H1 (cell line): ENCODE measurements around the gene PTPRG. TPM values are rescaled to one million over a fixed set of nuclear protein-coding genes. Genes with fewer than 3 reads are reported as not detected.

Source experiments
- CTCF ChIA-PET: fragments of 300-600 bp; sonication (Branson Sonifier 250); formaldehyde crosslinking; loops from one replicate; lab custom pipeline; 2021; ENCODE audit not compliant: partially characterized antibody; lab: Charles Lee
- POLR2A ChIA-PET: fragments of 300-600 bp; sonication (Branson Sonifier 250); formaldehyde crosslinking; loops from one replicate; lab custom pipeline; 2021; ENCODE audit warnings: inconsistent platforms; ENCODE audit not compliant: partially characterized antibody; lab: Charles Lee
- DNase-seq, 2 experiments: peaks; one replicate each; pipeline versions ENCODE4 v3.0.0 to v3.0.0-alpha.2; 2010 to 2022; ENCODE audit warnings: low spot score in 2 of 2, low read depth in 1 of 2, mixed read lengths in 1 of 2
- FAIRE-seq: peaks from 2 replicates; lab custom pipeline; 2011; peaks lifted over from hg19 to GRCh38; lab: Jason Lieb, UNC
- H2AFZ ChIP-seq: 2 replicates; pipeline ENCODE4 v1.8.1; 2012; ENCODE audit warnings: low read length, inconsistent platforms
- H2AK5ac ChIP-seq: 2 replicates; pipeline ENCODE4 v1.6.1; 2013; ENCODE audit warnings: low read depth, low read length
- H2BK120ac ChIP-seq: replicated peaks from 2 replicates; pipeline ENCODE3; 2013; ENCODE audit warnings: low read depth, low read length, inconsistent platforms
- H2BK12ac ChIP-seq: 2 replicates; pipeline ENCODE4 v1.6.1; 2013; ENCODE audit warnings: low read depth, low read length
- H2BK15ac ChIP-seq: 2 replicates; pipeline ENCODE4 v1.6.1; 2013; ENCODE audit warnings: low read length
- H2BK20ac ChIP-seq: 2 replicates; pipeline ENCODE4 v1.6.1; 2013; ENCODE audit warnings: low read length
- H2BK5ac ChIP-seq: 2 replicates; pipeline ENCODE4 v1.6.1; 2013; ENCODE audit warnings: low read depth, low read length
- H3K14ac ChIP-seq: 2 replicates; pipeline ENCODE4 v1.6.1; 2013; ENCODE audit warnings: inconsistent platforms; ENCODE audit not compliant: insufficient read length
- H3K18ac ChIP-seq: 2 replicates; pipeline ENCODE4 v1.6.1; 2013; ENCODE audit warnings: low read length; ENCODE audit errors: extremely low read depth
- H3K23ac ChIP-seq: 2 replicates; pipeline ENCODE4 v1.6.1; 2013; ENCODE audit warnings: inconsistent platforms; ENCODE audit not compliant: insufficient read length
- H3K23me2 ChIP-seq: 2 replicates; pipeline ENCODE4 v1.6.1; 2013; ENCODE audit warnings: low read depth, low read length
- H3K27ac ChIP-seq: 2 replicates; pipeline ENCODE4 v1.6.1; 2011; ENCODE audit warnings: low read depth, low read length, inconsistent platforms
- H3K27me3 ChIP-seq, 4 experiments: replicated peaks in 1 of 4; 1 replicate in 1 of 4; 2 replicates in 3 of 4; pipeline versions ENCODE4 v1.6.1 to v1.8.1; 2011 to 2013; ENCODE audit warnings: low read length in 3 of 4, mild to moderate bottlenecking in 3 of 4, inconsistent platforms in 2 of 4, mixed read lengths in 2 of 4, moderate library complexity in 1 of 4; ENCODE audit not compliant: control insufficient read depth in 3 of 4, insufficient read depth in 3 of 4; ENCODE audit errors: extremely low read depth in 1 of 4
- H3K36me3 ChIP-seq, 4 experiments: 2 replicates each; pipeline versions ENCODE4 v1.6.1 to v1.8.1; 2011 to 2013; ENCODE audit warnings: mild to moderate bottlenecking in 4 of 4, low read length in 3 of 4, moderate library complexity in 2 of 4, control low read depth in 1 of 4, inconsistent platforms in 1 of 4; ENCODE audit not compliant: insufficient read depth in 4 of 4, control insufficient read depth in 2 of 4
- H3K4ac ChIP-seq: replicated peaks from 2 replicates; pipeline ENCODE3; 2013; ENCODE audit warnings: low read length, low read depth, mixed read lengths, inconsistent platforms; ENCODE audit not compliant: insufficient read length
- H3K4me1 ChIP-seq, 4 experiments: replicated peaks in 1 of 4; 1 replicate in 1 of 4; 2 replicates in 3 of 4; pipeline versions ENCODE4 v1.6.1 to v1.8.1; 2011 to 2013; ENCODE audit warnings: low read length in 3 of 4, inconsistent platforms in 2 of 4, mixed read lengths in 1 of 4; ENCODE audit not compliant: insufficient read depth in 4 of 4, control insufficient read depth in 3 of 4
- H3K4me2 ChIP-seq, 2 experiments: 2 replicates each; pipeline versions ENCODE4 v1.6.1 to v1.8.1; 2011 to 2013; ENCODE audit warnings: low read depth in 2 of 2, low read length in 2 of 2, control low read depth in 1 of 2, inconsistent platforms in 1 of 2, mild to moderate bottlenecking in 1 of 2; ENCODE audit not compliant: insufficient read depth in 1 of 2
- H3K4me3 ChIP-seq, 4 experiments: fragments of 200-600, 300-600 bp in 1 of 4; sonication (generic), shearing (Covaris generic), sonication (Bioruptor Twin) in 1 of 4; 2 replicates each; pipeline versions ENCODE4 v1.5.1 to v1.8.1; 2011 to 2016; ENCODE audit warnings: low read length in 4 of 4, low read depth in 3 of 4, control low read depth in 2 of 4, inconsistent platforms in 2 of 4, mild to moderate bottlenecking in 2 of 4, mixed read lengths in 1 of 4, moderate library complexity in 1 of 4; ENCODE audit not compliant: insufficient read depth in 2 of 4; ENCODE audit errors: extremely low read depth in 1 of 4
- H3K56ac ChIP-seq: replicated peaks from 2 replicates; pipeline ENCODE3; 2013; ENCODE audit warnings: low read depth, mild to moderate bottlenecking, mixed read lengths, low read length, inconsistent platforms; ENCODE audit not compliant: insufficient read length
- H3K79me1 ChIP-seq: 2 replicates; pipeline ENCODE4 v1.6.1; 2013; ENCODE audit warnings: low read depth, low read length, control low read depth
- H3K79me2 ChIP-seq, 2 experiments: 2 replicates each; pipeline versions ENCODE4 v1.6.1 to v1.8.1; 2012 to 2013; ENCODE audit warnings: low read length in 2 of 2, mild to moderate bottlenecking in 2 of 2, inconsistent platforms in 1 of 2; ENCODE audit not compliant: insufficient read depth in 2 of 2, control insufficient read depth in 1 of 2
- H3K9ac ChIP-seq, 4 experiments: replicated peaks in 1 of 4; 1 replicate in 1 of 4; 2 replicates in 3 of 4; pipeline versions ENCODE4 v1.6.1 to v1.8.1; 2011 to 2013; ENCODE audit warnings: low read depth in 3 of 4, low read length in 3 of 4, control low read depth in 2 of 4, mild to moderate bottlenecking in 2 of 4, moderate library complexity in 2 of 4, inconsistent platforms in 1 of 4; ENCODE audit errors: extremely low read depth in 1 of 4
- H3K9me3 ChIP-seq, 2 experiments: 2 replicates each; pipeline versions ENCODE4 v1.6.1 to v1.8.1; 2012 to 2013; ENCODE audit warnings: mild to moderate bottlenecking in 2 of 2, moderate library complexity in 2 of 2, control low read depth in 1 of 2, inconsistent platforms in 1 of 2, low read depth in 1 of 2, low read length in 1 of 2, mixed read lengths in 1 of 2; ENCODE audit not compliant: insufficient read depth in 2 of 2
- H4K20me1 ChIP-seq, 2 experiments: replicated peaks in 1 of 2; 2 replicates each; pipeline versions ENCODE3 to v1.8.1; 2011 to 2013; ENCODE audit warnings: inconsistent platforms in 2 of 2, low read length in 2 of 2, mild to moderate bottlenecking in 1 of 2; ENCODE audit not compliant: insufficient read depth in 2 of 2, control insufficient read depth in 1 of 2
- H4K5ac ChIP-seq: 2 replicates; pipeline ENCODE4 v1.6.1; 2013; ENCODE audit warnings: low read length, low read depth, mixed read lengths, inconsistent platforms; ENCODE audit not compliant: insufficient read length
- H4K8ac ChIP-seq: 2 replicates; pipeline ENCODE4 v1.8.0; 2013; ENCODE audit warnings: mild to moderate bottlenecking, moderate library complexity, low read length, inconsistent platforms; ENCODE audit not compliant: insufficient read depth; ENCODE audit errors: extremely low read depth
- H4K91ac ChIP-seq: replicated peaks from 2 replicates; pipeline ENCODE3; 2013; ENCODE audit warnings: low read length, mixed read lengths, inconsistent platforms; ENCODE audit not compliant: insufficient read length
- CHD1 ChIP-seq: IDR thresholded peaks from 2 replicates; pipeline ENCODE4 v1.6.1; 2012; ENCODE audit warnings: low read depth, low read length, improper control_type of control experiment
- CTBP2 ChIP-seq: IDR thresholded peaks from 2 replicates; pipeline ENCODE4 v1.7.0; 2011; ENCODE audit warnings: borderline replicate concordance, mild to moderate bottlenecking, moderate library complexity, mixed read lengths, low read length; ENCODE audit not compliant: insufficient read depth, insufficient read length
- MAX ChIP-seq: IDR thresholded peaks from 2 replicates; pipeline ENCODE4 v1.6.1; 2012; ENCODE audit warnings: inconsistent platforms
- RBBP5 ChIP-seq: IDR thresholded peaks from 2 replicates; pipeline ENCODE4 v1.7.1; 2012; ENCODE audit warnings: low read depth, mild to moderate bottlenecking, inconsistent platforms, low read length, moderate library complexity, borderline replicate concordance
- TBP ChIP-seq: IDR thresholded peaks from 2 replicates; pipeline ENCODE4 v1.6.1; 2011; ENCODE audit warnings: low read depth, low read length, improper control_type of control experiment
- YY1 ChIP-seq: IDR thresholded peaks from 2 replicates; pipeline ENCODE4 v1.6.1; 2011; ENCODE audit warnings: low read depth, mild to moderate bottlenecking, low read length
- WGBS, 2 experiments: shearing (Covaris generic) in 1 of 2; methylation state at CpG; one replicate each; pipeline versions ENCODE4 v1.1.6 to v1.1.7; 2013 to 2015; ENCODE audit warnings: low lambda C conversion rate in 2 of 2, mixed read lengths in 2 of 2, inconsistent platforms in 1 of 2, low coverage in 1 of 2, missing lambda C conversion rate in 1 of 2; ENCODE audit not compliant: insufficient replicate concordance in 2 of 2, insufficient coverage in 1 of 2, insufficient read length in 1 of 2; ENCODE audit errors: extremely low coverage in 1 of 2, missing lambda C conversion rate in 1 of 2; 5-methylcytosine and 5-hydroxymethylcytosine counted together
- polyA plus RNA-seq, 7 experiments: library from polyadenylated mRNA; depleted of rRNA in 3 of 7; stranded (reverse) in 5 of 7; unstranded in 2 of 7; fragments of >200 nt in 5 of 7; fragments of 200-250 nt in 2 of 7; gene quantifications; 1 replicate in 5 of 7; 2 replicates in 1 of 7; 4 replicates in 1 of 7; pipeline versions ENCODE4 v1.2.1 to v1.2.3, GENCODE V29; 2011 to 2013; ENCODE audit warnings: missing spikeins in 2 of 7, mixed read lengths in 2 of 7
- total RNA-seq: library from RNA; stranded (reverse); fragmentation: NEBNext Ultra II Directional; extraction: Animal tissue kit (Norgen Biotek cat#: 25700); gene quantifications from 2 replicates; pipeline ENCODE4 v1.2.1, GENCODE V29; 2021

Gene PTPRG
- total and polyA plus RNA-seq, 2 of the 8 experiments (the other 6 are each of a cell fraction or from before 2014, with no cell fraction given), result 23.3 to 96.2 TPM

- H3K14ac ChIP-seq, result no peak overlapping the region
- no peak overlapping the region for H3K56ac ChIP-seq
- H3K4ac ChIP-seq, result no peak overlapping the region
- no peaks in the 10 kb centered on the region for H3K9me3 ChIP-seq
- no peak overlapping the region for H2BK5ac ChIP-seq
- H3K4me1 ChIP-seq, result peaks cover 0 to 9% (median 4%) of the 10 kb centered on the region in 4 experiments; a peak in 3 of 7 replicates
- no peak overlapping the region for H3K4me2 ChIP-seq
- H4K20me1 ChIP-seq, result no peaks in the 10 kb centered on the region
- no peak overlapping the region for H2AFZ ChIP-seq
- no peak overlapping the region for H4K8ac ChIP-seq
- no peak overlapping the region for H3K4me3 ChIP-seq
- H3K23me2 ChIP-seq, result no peaks in the 10 kb centered on the region
- H3K27ac ChIP-seq, result no peak overlapping the region
- H3K18ac ChIP-seq, result no peak overlapping the region
- H3K36me3 ChIP-seq, result no peaks in the 10 kb centered on the region
- no peak overlapping the region for H2AK5ac ChIP-seq
- DNase-seq, result no peak
- CTCF ChIA-PET, result no interaction called here
- H2BK12ac ChIP-seq, result no peak overlapping the region
- H2BK20ac ChIP-seq, result no peak overlapping the region
- H4K5ac ChIP-seq, result no peak overlapping the region
- TF ChIP-seq RBBP5 (no peak), CTBP2 (no peak), TBP (no peak), YY1 (no peak), CHD1 (no peak), MAX (no peak)
- TF ChIP-seq, all 59 proteins: peak for 0
- POLR2A ChIA-PET, result no interaction called here
- Histone ChIP-seq H3K9ac (no peak overlapping the region), H2BK120ac (no peak overlapping the region), H3K23ac (no peak overlapping the region), H3K27me3 (no peaks in the 10 kb centered on the region), H3K79me2 (no peaks in the 10 kb centered on the region), H4K91ac (no peak overlapping the region), H2BK15ac (no peak overlapping the region), H3K79me1 (no peaks in the 10 kb centered on the region)
- WGBS, 2 experiments, result 95% methylated on average over 8 of the region's 8 CpGs; no CpG with 5 or more reads in 1 of the 2 experiments
- no peak for FAIRE-seq
These were observed 34.4 kb upstream of the PTPRG start for GRCh38 chr3:61527011-61527410.
